ENCODE results near the gene DNAJB9. TPM values are rescaled to one million over a fixed set of nuclear protein-coding genes. Genes with fewer than 3 reads are reported as not detected.

The DNAJB9 gene
- total and polyA plus RNA-seq, 9 of the 15 experiments (the other 6 are each of a cell fraction or from before 2014, with no cell fraction given): 4.3 to 34.2 (median 9.6) TPM

GRCh38 chr7:108525985-108526767, 43.5 kb upstream of the DNAJB9 start, which contains the start of gene PNPLA8 (continued):
- TF ChIP-seq TOE1 (IDR thresholded peaks at IDR 0.05; ENCODE audit: borderline replicate concordance) (peak; percentile 74; the same call in 1 of the 2 replicates), TOE1 (CRISPR knock-in tag; IDR thresholded peaks at IDR 0.05; ENCODE audit: borderline replicate concordance, low read depth) (no peak), ZNF609 (CRISPR knock-in tag; IDR thresholded peaks at IDR 0.05; ENCODE audit: borderline replicate concordance) (no peak), KLF1 (tag; IDR thresholded peaks at IDR 0.05) (peak; percentile 17; the same call in 1 of the 2 replicates), GABPB1 (CRISPR knock-in tag; IDR thresholded peaks at IDR 0.05) (peak; percentile 98), ZNF239 (CRISPR knock-in tag; IDR thresholded peaks at IDR 0.05) (0 out of 2 replicates have a peak, but pooled peaks have one; percentile 28), SPI1 (IDR thresholded peaks at IDR 0.05; ENCODE audit: borderline replicate concordance, low read depth, low read length) (peak; percentile 35; the same call in 1 of the 2 replicates), NFATC3 (IDR thresholded peaks at IDR 0.05) (peak; percentile 57; the same call in 1 of the 2 replicates), SMAD3 (CRISPR knock-in tag; conservative IDR thresholded peaks at IDR 0.05) (0 out of 2 replicates have a peak, but pooled peaks have one; percentile 49), CTCFL (IDR thresholded peaks at IDR 0.05; ENCODE audit: borderline replicate concordance, insufficient read depth, low read depth, low read length, poor library complexity, severe bottlenecking) (no peak), GTF2A2 (tag; IDR thresholded peaks at IDR 0.05) (no peak), DNMT1 (IDR thresholded peaks at IDR 0.05) (no peak), NR2C1 (IDR thresholded peaks at IDR 0.05) (no peak), NR2C1 (tag; IDR thresholded peaks at IDR 0.05) (no peak), ATF7 (IDR thresholded peaks at IDR 0.05) (peak; percentile 97)
- TF ChIP-seq, protein P1, sequence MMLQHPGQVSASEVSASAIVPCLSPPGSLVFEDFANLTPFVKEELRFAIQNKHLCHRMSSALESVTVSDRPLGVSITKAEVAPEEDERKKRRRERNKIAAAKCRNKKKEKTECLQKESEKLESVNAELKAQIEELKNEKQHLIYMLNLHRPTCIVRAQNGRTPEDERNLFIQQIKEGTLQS (IDR thresholded peaks at IDR 0.05): peak; percentile 82
- TF ChIP-seq, protein P1 (CRISPR knock-in tag; conservative IDR thresholded peaks at IDR 0.05): peak; percentile 77
- TF ChIP-seq, protein P2, sequence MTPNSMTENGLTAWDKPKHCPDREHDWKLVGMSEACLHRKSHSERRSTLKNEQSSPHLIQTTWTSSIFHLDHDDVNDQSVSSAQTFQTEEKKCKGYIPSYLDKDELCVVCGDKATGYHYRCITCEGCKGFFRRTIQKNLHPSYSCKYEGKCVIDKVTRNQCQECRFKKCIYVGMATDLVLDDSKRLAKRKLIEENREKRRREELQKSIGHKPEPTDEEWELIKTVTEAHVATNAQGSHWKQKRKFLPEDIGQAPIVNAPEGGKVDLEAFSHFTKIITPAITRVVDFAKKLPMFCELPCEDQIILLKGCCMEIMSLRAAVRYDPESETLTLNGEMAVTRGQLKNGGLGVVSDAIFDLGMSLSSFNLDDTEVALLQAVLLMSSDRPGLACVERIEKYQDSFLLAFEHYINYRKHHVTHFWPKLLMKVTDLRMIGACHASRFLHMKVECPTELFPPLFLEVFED (CRISPR knock-in tag; conservative IDR thresholded peaks at IDR 0.05): no peak

All from K562 (cell line).